Cerebellar nuclear complex (tissue), 1 donor: ENCODE data around the gene CERS4.
A peak's percentile ranks its signal among the peaks of the same experiment; 100 is the strongest.
"Not testable (repeated sequence)": the region's sequence is repeated elsewhere in the genome, so short reads cannot be mapped to it uniquely, and the experiment has no call there.

Source experiments
- DNase-seq, 2 experiments: peaks; one replicate each; lab custom pipeline; 2025; lab: John Stamatoyannopoulos, UW

CERS4 gene

DNA sequence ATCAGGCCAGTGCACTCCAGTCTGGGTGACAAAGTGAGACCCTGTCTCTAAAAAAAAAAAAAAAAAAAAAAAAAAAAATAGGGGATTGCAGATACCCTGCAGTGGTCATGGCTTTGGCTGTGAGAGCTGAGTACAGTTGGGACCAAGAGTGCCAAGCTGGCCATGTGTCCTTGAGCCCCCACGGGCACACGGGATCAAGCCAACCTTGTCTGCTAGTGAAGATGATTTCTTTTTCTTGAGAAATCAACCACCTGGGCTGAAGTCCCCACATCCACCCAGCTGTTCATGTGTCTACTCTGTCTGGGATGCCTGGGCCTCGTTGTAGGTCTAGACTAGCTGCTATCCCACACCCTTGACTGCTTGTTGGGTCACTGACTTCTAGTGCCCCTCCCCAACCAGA is 34.0 kb downstream of the CERS4 start:
- DNase-seq, result no peak

DNA sequence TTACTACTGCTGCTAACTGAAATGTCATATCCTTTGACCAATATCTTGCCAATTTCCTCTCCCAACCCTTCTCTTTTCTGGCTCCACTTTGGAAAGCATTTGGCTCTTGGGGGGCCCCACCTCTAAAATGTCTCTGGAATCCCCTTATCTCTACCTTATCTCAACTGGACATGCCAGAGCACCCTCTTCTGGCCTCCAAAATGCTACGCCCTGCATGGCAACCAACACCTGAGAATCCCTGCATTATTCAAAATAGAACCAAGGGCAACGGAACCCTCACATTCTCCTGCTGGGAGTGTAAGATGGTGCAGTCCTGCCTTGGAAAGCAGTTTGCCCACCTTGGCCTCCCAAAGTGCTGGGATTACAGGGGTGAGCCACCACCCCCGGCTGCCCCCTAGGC is 35.3 kb downstream of the CERS4 start:
- no peak for DNase-seq

DNA sequence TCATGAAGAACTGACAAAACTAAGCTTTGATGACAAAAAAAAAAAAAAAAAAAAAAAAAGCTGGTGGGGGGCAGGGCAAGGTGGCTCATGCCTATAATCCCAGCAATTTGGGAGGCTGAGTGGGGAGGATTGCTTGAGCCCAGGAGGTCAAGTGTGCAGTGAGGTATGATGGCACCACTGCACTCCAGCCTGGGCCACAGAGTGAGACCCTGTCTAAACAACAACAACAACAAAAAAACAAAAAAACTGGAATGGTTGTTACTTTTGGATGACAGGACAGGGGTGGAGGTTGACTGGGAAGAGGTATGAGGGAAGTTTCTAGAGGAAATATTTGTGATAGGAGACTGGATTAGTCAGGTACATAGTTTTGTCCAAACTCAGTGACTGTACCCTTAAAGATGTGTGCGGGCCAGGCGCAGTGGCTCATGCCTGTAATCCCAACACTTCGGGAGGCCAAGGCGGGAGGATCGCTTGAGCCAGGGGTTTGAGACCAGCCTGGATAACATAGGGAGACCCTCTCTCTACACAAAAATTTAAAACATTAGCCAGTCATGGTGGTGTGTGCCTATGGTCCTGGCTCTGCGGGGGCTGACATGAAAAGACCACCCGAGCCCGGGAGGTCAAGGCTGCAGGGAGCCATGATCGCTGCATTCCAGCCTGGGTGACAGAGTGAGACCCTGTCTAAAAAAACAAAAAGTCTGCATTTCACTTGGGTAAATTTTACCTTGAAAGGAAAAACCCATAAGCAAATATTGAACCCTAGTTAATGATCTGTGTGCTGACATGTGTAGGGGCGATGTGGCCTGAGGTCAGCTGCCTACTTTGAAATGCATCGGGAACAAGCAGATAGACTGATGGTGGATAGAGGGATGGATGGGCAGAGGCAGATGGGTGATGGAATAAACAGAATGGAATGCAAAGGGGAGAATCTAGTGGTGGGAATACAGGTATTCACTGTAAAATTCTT is 37.0 kb downstream of the CERS4 start:
- DNase-seq, result no peak

DNA sequence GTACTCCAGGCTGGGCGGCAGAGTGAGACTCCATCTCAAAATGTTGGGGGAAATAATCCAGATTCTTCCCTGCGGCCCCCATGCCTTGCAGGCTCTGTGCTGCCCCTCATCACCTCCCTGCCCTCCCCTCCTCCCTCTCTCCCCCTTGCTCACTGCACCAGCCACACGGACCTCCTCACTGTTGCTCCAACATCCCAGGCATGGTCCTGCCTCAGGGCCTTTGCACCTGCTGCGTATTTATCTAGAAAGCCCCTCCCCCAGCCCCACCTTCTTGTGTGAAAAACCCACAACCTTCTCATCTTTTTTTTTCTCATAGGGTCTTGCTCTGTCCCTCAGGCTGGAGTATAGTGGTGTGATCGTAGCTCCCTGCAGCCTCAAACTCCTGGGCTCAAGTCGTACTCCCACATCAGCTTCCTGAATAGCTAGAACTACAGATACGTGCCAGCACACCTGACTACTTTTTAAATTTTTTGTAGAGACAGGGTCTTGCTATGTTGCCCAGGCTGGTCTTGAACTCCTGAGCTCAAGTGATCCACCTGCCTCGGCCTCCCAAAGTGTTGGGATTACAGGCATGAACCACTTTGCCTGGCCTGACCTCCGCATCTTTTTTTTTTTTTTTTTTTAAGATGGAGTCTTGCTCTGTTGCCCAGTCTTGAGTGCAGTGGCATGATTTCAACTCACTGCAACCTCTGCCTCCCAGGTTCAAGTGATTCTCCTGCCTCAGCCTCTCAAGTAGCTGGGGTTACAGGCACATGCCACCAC is 38.1 kb downstream of the CERS4 start:
- DNase-seq, result not testable (repeated sequence)

DNA sequence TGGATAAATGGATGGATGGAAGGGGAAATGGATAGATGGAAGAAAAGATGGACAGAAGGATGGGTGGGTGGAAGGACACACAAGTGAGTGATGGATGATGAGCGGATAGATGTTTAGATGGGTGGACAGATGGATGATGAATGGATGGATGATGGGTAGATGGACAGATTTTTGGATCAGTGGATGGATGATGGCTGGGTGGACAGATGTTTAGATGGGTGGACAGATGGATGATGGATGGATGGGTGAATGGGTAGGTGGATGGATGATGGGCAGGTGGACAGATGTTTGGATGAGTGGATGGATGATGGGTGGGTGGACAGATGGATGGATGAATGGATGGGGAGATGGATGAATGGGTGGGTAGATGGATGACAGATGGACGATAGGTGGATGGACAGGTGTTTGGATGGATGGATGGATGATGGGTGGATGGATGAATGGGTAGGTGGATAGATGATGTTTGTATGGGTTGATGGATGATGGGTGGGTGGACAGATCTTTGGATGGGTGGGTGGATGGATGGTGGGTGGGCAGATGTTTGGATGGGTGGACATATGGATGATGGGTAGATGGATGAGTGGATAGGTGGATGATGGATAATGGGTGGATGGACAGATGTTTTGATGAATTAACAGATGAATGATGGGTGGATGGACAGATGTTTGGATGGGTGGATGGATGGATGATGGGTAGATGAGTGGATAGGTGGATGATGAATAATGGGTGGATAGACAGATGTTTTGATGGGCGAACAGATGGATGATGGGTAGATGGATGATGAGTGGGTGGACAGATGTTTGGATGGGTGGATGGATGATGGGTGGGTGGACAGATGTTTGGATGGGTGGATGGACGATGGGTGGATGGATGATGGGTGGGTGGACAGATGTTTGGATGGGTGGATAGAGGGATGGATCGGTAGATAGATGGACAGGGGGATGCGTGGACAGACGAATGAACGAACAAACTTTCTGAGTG is 39.5 kb downstream of the CERS4 start:
- DNase-seq, result no peak

DNA sequence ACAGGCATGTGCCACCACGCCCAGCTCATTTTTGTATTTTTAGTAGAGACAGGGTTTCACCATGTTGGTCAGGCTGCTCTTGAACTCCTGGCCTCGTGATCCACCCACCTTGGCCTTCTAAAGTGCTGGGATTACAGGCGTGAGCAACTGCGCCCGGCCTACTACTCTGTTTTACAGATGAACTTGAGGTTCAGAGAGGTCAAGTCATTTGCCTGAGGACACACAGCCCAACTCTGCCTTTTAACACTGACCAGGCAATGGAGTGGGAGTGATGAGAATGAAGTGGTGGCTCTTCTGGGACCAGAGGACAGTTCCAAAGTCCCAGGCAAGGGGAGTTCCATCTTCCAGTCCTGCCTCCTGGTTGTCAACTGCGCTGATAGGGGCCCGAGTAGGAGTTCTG is 41.4 kb downstream of the CERS4 start:
- DNase-seq, result no peak

DNA sequence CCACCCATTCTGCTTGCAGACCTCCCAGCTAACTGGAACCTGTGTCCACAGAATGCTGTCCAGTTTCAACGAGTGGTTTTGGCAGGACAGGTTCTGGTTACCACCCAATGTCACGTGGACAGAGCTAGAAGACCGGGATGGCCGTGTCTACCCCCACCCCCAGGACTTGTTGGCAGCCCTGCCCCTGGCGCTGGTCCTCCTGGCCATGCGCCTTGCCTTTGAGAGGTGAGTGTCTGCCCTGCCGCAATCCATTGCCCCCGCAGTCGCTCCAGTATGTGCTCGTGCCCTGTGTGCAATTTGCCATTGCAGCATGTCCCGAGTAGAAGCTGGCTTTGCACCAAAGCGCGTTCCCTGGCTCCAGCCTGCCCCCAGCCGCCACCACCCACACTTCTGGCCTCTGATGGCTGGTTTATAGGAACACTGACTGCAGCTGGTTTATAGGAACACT is 41.9 kb downstream of the CERS4 start:
- DNase-seq, result peak in 1 of 2 experiments; percentile 44

DNA sequence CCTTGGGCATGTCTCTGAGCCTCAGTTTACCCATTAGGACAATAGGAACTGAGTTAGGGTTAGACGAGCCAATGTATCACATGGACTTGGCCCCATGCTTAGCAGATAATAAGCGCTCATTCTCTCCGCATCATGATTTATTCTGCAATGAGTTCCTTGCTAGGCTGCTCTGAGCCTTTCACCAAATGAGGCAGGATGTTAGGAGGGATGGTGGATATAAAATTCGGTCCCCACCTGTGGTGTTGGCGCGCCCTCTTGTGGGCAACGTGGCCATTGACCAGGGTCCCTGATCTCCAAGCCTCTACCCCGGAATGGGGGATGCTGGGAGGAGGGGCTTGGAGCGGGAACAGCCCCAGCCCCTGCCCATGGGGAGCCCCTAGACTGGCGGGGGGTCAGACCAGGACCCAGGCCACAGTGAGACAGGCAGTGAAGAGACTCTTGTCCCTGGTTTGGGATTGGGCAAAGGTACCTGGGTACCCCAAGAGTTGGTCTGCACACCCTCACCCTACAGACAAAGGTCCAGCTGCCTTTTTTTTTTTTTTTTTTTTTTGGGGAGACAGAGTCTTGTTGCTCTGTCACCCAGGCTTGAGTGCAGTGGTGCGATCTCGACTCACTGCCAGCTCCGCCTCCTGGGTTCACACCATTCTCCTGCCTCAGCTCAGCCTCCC is 43.9 kb downstream of the CERS4 start:
- DNase-seq, result peak in 1 of 2 experiments; percentile 57

DNA sequence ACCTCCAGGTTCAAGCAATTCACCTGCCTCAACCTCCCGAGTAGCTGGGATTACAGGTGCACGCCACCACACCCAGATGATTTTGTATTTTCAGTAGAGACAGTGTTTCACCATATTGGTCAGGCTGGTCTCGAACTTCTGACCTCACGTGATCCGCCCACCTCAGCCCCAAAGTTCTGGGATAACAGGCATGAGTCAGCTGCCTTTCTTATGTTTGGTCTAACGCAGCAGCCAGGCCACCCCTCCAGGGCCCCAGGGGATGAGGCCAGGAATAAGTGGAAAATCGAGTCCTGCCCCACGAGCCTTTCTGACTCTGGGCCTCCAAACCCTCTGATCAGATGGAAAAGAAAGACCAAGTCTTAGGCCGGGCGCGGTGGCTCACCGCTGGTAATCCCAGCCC is 44.5 kb downstream of the CERS4 start:
- no peak for DNase-seq

DNA sequence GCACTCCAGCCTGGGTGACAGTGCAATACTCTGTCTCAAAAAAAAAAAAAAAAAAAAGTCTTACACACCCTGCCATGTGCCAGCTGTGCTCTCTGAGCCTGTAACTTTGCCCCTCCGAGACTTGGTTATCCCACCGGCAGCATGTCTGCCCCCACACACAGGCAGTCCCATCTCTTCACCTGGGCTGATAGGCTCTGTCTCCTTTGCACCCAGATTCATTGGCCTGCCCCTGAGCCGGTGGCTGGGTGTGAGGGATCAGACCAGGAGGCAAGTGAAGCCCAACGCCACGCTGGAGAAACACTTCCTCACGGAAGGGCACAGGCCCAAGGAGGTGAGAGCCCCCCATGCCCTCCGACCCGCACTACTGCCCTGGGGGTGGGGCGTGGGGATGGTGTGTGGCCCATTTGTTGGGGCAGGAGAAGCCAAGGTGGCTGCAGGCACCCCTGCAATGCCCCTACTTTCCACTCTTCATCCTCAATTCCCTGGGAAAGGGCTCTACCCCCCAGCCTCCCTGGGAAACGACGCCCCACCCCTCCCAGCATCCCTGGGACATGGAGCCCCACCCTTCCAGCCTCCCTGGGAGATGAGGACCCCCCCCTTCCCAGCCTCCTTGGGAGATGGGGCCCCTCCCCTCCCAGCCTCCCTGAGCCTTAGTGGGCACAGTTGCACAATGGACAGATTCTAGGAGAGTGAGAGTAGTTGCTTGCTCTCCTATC is 45.3 kb downstream of the CERS4 start:
- no peak for DNase-seq

DNA sequence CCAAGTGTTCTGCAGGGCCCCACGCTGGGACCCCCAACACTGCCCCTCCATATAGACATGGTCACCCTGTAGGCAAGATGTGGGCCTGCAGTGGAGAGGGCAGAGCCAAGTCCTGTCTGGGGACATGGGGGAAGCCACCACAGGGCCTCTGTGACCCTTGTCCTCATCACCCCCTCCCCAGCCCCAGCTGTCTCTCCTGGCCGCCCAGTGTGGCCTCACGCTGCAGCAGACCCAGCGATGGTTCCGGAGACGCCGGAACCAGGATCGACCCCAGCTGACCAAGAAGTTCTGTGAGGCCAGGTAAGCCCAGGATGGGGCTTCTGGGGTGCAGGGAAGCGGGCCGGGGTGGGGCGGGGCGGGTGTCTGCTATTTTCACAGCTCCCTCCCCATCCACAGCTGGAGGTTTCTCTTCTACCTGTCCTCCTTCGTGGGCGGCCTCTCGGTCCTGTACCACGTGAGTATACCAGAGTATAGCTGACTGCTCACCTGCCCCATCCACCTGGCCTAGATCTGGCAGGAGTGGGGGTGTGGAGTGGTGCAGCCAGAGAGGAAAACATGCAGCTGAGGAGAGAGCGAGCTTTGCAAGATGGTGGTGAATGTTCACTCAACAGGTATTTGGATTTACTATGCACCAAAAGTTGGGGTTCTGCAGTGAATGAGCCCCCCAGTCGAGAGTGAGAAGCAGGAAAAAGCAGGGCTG is 46.4 kb downstream of the CERS4 start:
- no peak for DNase-seq

DNA sequence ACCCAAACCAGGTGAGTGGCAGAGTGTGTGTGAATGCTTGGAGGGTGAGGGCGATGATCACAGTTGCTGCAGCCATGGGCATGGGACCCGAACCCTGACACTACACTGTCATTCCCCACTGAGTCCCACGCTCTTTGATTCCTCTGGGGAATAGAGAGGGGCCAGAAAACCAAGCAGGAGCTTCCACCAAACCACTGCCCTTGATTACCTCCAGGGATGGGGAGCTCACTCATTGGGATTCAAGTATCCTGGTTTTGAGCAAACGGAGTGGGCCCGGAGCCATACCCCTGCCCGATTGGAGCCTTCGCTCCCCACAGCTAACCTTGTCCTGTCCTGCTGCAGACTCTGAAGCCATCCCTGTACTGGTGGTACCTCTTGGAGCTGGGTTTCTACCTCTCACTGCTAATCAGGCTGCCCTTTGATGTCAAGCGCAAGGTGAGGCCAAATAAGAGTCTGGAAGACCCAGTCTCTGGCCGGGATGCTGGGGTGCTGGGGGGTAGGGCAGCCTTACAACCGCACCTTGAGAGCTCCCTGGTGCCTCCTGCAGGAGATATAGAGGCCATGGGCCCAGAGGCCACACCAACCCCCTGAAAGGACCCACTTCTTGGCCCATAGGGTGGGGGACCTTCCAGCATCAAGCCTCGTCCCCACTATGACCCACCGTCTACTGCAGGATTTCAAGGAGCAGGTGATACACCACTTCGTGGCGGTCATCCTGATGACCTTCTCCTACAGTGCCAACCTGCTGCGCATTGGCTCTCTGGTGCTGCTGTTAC is 47.3 kb downstream of the CERS4 start:
- no peak for DNase-seq

DNA sequence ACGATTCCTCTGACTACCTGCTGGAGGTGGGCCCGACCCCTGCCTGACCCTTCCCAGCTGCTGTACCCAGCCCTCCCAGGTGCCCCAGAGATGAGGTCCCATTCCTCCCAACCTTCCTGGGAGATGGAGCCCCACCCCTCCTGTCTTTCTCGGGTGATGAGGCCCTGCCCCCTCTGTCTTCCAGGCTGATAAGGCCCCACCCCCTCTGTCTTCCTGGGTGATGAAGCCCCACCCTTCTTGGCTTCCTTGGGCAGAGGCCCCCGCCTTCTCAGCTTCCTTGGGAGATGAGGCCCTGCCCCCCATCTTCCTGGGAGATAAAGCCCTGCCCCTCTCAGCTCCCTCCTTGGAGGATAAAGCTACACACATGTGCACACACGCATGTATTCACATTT is 47.9 kb downstream of the CERS4 start:
- no peak for DNase-seq

DNA sequence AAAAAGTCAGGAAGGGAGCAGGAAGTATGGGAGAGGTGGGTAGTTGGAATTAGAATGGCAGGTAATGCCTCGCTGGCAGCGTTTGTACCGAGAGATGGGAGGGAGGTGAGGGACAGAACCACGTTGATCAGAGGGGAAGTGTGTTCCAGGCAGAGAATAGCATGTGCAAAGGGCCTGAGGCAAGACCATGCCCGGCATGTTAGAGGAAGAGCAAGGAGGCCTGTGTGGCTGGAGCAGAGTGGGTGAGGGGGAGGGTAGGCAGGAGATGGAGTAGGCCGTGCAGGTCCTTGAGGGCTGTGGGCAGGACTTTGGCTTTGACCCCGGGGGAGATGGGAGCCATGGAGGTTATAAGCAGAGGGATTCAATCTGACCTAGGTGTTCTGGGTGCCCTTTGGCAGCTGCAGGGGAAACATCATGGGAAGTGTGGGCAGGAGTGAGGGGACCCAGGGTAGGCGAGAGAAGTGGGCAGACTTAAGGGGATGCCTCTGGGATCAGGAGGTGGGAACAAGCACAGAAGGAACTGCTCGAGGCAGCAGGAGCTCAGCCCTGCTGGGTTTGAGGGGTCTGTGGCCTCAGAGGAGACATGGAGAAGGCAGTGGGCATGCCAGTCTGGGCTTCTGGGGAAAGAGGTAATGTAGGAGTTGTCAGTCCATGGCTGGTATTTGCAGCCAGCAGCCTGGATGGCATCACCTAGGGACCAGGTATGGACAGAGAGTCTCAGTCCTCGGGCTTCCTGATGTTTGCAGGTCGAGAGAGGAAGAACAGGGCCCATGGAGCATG is 50.2 kb downstream of the CERS4 start:
- no peak for DNase-seq

DNA sequence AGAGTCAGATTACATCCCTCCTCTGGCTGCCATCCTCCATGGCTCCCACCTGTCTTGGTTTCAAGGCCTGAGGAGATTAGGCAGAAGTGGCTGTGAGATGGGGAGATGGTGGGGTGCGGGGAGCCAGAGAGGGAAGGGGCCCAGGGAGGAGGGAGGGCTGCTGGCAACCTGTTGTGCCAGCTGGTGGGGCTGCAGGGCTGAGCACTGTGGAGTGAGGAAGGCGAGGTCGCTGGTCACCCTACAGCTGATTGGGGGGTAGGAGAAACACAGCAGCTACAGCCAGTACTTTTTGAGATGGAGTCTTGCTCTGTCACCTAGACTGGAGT is 50.7 kb downstream of the CERS4 start:
- no peak for DNase-seq

DNA sequence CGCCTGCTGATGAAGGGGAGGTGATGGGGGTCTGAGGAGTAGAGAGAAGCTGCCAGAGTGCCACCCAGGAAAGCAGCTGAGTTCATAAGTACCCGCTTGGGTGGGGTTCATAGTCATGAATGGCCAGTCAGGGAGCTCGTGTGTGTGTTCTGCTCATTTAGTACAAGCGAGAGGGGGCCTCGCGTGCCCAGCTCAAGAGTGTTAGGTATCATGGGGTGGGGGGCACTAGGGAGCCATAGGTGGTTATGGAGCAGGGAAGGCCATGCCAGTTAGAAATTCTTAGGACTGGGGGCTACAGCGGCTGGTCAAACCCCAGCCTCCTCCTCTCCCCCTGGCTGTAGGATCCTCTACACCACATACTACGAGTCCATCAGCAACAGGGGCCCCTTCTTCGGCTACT is 52.2 kb downstream of the CERS4 start:
- no peak for DNase-seq

DNA sequence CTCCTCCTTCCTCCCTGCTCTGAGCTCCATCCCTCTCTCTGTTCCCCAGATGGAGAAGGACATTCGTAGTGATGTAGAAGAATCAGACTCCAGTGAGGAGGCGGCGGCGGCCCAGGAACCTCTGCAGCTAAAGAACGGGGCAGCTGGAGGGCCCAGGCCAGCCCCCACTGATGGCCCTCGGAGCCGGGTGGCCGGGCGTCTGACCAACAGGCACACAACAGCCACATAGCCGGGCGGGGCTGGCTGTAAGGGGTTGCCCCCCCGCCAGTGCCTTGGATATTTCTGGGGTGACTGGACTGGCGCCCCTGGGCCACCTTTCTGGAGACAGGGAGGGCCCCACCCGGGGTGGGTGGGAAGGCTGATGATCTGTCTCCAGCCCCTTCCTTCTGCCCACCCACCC is 52.7 kb downstream of the CERS4 start:
- DNase-seq, result no peak

DNA sequence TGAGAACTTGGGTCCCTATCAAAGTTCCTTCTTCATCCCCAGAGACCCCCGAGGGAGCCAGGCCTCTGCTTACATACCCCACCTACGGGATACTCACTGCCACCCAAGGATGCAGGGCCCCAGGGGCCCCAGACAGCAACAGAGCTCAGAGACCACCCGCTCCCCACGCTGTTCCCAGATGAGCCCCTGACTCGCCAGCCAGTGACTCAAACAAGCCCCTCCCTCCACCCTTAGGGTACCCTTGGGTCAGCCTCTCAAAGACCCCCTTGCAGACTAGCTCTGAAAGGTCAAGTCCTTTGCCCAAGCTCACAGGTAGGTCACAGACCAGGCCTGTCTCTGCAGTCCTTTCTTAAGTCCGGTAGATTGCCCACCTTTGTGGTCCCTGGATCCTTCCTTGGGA is 53.3 kb downstream of the CERS4 start:
- DNase-seq, result no peak

DNA sequence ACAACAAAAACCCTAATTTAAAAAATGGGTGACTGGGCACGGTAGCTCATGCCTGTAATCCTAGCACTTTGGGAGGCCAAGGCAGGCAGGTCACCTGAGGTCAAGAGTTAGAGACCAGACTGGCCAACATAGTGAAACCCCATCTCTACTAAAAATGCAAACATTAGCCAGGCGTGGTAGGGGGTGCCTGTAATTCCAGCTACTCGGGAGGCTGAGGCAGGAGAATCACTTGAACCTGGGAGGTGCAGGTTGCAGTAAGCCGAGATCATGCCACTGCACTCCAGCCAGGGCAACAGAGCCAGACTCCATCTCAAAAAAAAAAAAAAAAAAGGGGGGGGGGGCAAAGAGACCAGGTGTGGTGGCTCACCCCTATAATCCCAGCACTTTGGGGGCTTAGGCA is 55.1 kb downstream of the CERS4 start:
- DNase-seq, result not testable (repeated sequence)
